Epithelial cell of proximal tubule (primary cell): ENCODE results near the gene MREG. TPM values are rescaled to one million over a fixed set of nuclear protein-coding genes. Genes with fewer than 3 reads are reported as not detected.
A peak's percentile ranks its signal among the peaks of the same experiment; 100 is the strongest.
"Not testable (repeated sequence)": the region's sequence is repeated elsewhere in the genome, so short reads cannot be mapped to it uniquely, and the experiment has no call there.

Source experiments
- DNase-seq: peaks from one replicate; pipeline ENCODE4 v3.0.0-alpha.2; 2011; ENCODE audit warnings: low read depth
- H3K4me3 ChIP-seq: 2 replicates; pipeline ENCODE4 v1.5.1; 2011; ENCODE audit warnings: low read depth, mild to moderate bottlenecking, low read length
- total RNA-seq: library from RNA; depleted of rRNA; stranded (reverse); fragments of >200 nt; gene quantifications from 2 replicates; pipeline ENCODE4 v1.2.3, GENCODE V29; 2015
- TF ChIP-seq, protein P1 (sequence below): conservative IDR thresholded peaks from 2 replicates; pipeline ENCODE4 v1.5.1; 2012; ENCODE audit warnings: low read depth, mild to moderate bottlenecking, low read length

The MREG gene
- total RNA-seq, 1 donor from 2014 or later, result 12.7 TPM

DNA sequence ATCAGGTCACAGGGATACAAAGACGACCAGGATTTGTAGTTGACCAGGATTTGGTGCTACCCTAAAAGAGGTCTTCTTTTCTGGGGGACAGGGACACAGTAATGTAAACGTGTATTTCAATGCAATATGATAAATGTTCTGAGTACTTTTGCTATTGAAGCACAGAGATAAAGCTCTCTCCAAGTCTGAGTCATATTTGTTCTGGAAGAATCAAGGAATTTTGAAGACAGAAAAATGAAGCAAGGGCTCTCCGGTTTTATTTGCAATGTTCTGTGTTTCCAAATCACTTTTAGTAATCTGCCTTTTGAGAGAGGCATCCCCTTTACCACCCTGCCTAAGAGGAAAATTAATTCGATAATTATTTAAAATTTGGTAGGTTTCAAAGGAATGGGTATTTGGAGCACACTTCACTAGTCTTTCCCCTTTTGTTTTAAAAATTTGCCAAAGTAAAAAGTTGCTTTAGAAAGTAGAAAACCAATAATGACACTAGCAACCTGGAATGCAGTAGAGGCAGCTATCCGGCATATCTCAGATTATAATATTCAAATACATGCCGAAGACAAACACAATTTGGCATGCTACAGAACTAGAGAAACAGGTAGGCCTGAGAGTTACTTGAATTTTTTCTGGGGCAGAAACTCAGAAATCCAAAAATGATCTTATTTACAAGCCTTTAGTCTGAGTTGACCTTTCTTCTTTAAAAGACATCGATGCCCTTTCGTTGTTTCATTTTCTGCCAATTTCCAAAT is 82.7 kb downstream of the MREG start:
- no peak overlapping the region for H3K4me3 ChIP-seq
- TF ChIP-seq, protein P1, sequence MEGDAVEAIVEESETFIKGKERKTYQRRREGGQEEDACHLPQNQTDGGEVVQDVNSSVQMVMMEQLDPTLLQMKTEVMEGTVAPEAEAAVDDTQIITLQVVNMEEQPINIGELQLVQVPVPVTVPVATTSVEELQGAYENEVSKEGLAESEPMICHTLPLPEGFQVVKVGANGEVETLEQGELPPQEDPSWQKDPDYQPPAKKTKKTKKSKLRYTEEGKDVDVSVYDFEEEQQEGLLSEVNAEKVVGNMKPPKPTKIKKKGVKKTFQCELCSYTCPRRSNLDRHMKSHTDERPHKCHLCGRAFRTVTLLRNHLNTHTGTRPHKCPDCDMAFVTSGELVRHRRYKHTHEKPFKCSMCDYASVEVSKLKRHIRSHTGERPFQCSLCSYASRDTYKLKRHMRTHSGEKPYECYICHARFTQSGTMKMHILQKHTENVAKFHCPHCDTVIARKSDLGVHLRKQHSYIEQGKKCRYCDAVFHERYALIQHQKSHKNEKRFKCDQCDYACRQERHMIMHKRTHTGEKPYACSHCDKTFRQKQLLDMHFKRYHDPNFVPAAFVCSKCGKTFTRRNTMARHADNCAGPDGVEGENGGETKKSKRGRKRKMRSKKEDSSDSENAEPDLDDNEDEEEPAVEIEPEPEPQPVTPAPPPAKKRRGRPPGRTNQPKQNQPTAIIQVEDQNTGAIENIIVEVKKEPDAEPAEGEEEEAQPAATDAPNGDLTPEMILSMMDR, result no peak
- no peak for DNase-seq

DNA sequence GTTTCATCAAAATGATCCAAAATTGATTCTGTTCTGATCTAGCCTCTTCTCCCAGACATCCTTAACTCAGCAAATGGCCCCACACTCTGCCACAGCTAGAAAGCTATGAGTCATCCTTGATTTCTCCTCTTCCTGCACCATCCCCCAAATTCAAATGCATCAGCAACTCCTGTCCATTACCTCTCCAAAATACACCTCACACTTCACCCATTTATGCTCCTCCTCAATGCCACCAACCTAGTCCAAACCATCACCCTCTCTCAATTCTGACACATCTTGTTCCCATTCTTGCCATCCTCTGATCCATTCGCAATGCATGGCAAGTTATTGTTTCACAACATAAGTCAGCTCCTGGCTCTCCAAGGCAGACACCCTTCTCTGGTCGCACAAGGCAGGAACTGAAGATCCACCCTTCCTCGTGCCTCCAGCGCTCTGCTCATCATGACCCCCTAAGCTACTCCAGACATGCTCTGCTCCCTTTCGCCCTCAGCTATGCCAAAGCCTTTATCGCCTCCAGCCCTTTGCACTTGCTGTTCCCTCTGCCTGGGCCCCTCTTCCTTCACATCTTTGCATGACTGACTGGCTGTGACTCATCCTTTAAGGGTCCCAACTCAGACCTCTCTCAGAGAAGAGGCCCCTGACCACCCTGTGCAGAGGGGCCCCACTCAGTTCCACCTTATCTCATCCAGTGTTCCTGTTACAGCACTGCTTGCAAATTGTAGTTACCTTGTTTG is 83.6 kb downstream of the MREG start:
- peak; percentile 7 for DNase-seq
- no peak overlapping the region for H3K4me3 ChIP-seq
- TF ChIP-seq, protein P1, result no peak

DNA sequence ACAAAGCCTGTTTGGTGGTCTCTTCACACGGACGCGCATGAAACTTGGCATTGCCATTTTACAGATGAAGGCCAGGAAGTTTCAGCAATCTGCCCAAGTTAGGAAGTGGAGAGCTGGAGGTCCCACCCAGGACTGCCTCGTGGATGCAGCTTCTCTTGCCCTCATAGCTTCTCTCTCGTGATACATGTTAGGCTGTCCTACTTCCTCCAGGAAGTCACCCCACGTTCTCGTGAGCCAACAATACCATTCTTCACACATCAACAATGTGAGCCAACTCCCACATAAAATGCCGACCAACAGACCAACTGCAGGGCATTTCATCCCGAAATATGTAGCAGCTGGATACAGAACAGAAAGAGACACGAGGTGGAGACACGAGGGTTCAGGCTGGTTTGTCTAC is 85.3 kb downstream of the MREG start:
- no peak overlapping the region for H3K4me3 ChIP-seq
- TF ChIP-seq, protein P1, result no peak
- DNase-seq, result no peak

DNA sequence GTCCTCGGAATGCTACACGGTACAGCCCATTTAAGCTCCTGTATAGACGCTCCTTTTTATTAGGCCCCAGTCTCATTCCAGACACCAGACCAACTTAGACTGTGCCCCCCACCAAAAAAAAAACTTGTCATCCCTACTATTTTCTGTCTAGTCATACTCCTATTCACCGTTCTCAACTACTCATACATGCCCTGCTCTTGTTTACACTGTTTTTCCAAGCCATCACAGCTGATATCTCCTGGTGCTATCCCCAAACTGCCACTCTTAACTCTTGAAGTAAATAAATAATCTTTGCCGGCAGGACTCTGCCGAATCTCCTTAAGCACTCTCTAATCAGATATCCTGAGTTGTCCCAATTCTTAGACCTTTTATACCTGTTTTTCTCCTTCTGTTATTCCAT is 86.4 kb downstream of the MREG start:
- not testable (repeated sequence) for DNase-seq, H3K4me3 ChIP-seq

DNA sequence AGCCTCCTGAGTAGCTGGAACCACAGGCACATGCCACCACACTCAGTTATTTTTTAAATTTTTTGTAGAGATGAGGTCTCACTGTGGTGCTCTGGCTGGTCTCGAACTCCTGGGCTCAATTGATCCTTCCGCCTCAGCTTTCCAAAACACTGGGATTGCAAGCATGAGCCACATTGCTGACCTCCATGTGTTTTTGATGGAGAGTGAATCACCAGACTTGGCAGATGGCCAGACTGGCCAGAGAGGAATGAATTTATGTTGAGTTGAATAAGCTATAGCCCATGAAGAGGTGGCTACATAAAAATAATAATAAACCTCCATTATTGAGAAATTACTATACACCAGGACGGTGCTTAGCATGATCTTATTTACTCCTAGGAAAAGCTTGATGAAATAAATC is 91.5 kb downstream of the MREG start:
- no peak overlapping the region for H3K4me3 ChIP-seq
- TF ChIP-seq, protein P1, result no peak

DNA sequence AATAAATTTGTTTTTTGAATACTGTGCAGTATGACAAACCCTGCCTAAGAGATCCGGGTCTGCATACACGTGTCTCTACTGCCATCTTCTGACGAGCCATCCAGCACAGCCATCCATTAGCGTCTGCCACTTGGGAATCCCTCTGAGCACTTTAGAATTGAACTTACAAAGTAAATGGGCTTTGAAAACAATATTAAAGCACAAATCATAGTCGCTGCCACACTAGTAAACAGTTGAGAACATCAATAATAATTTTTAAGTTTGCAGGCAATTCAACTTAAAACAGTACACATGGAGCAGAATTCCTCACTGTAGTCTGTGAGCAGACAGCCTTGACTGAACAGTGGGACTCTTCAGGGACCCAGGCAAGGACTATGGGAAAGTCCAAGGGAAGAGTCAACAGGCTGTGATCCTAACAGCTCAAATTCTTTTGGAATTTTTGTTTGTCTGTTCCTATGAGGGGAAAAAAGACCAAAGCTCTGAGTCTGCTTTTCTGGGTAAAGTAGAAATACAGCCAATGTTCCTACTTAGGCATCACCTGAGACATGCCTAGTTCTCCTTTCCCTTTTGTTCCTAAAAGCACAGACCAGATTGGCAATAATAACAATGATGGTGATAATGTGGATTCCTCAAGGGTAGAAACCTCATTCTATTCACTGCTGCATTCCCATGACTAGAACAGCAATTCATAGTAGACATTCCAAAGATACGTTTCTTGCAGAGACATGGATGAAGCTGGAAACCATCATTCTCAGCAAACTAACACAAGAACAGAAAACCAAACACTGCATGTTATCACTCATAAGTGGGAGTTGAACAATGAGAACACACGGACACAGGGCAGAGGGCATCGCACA is 92.9 kb downstream of the MREG start:
- H3K4me3 ChIP-seq, result no peak overlapping the region
- TF ChIP-seq, protein P1, result peak; percentile 88
- DNase-seq, result peak; percentile 40

More for the DNA sequence above, 91.5 kb downstream of the MREG start:
- DNase-seq, result peak; percentile 23
